NCI-H82 treated with DMSO at 0.1 percent for 48 hours (cell line): ENCODE measurements around the gene LRATD1.
"Not testable (repeated sequence)": the region's sequence is repeated elsewhere in the genome, so short reads cannot be mapped to it uniquely, and the experiment has no call there.

Experiments
- DNase-seq: peaks from one replicate; lab custom pipeline; 2025; ENCODE audit not compliant: unreplicated experiment; lab: John Stamatoyannopoulos, UW

The LRATD1 gene, protein sequence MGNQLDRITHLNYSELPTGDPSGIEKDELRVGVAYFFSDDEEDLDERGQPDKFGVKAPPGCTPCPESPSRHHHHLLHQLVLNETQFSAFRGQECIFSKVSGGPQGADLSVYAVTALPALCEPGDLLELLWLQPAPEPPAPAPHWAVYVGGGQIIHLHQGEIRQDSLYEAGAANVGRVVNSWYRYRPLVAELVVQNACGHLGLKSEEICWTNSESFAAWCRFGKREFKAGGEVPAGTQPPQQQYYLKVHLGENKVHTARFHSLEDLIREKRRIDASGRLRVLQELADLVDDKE

DNA sequence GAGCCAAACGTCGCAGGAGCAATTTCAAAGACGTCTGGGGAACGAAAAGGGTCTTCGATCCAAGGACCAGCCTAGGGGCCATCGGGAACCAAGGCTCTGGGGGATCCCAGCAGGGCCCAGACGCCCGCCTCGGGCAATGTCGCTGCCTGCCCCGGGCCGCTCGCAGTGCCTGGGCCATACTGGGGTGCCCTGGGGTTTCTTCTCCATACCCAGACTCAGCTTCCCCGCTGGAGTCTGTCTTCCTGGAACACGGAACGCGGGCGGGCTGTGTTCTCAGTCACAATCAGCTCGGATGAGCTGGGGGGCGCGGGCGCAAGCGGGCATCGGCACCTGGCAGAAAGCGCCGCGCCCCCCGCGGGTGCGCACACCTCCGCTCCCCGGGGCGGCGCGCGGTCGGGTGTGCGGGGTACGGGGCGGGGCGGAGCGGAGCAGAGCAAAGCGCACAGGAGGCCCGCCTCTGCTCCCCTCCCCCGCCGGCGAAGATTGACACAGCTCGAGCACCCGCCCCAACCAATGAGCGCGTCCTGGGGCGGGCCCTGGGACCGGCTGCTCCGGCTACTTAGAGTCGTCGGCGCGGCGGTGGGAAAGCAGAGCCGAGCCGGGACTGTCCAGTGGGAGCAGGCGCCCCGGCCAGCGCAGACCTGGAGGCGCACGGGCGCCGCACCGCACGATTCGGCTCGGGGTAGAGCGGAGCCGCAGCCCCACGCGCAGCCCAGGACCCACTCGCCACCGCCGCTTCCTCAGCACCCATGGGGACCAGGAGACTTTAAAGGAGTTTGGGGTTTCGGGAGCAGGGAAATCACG, at the start of gene LRATD1:
LRATD1 (plus strand) TSS at position 585 of the 804 bp plus-strand sequence. CDS start 1,263 bp downstream, outside the sequence.
- peak; percentile 84 for DNase-seq

- DNase-seq: no peak
These were observed 49.5 kb upstream of the LRATD1 start for GRCh38 chr2:14583059-14583458.

GRCh38 chr2:14583802-14584201, 48.7 kb upstream of the LRATD1 start:
- DNase-seq: no peak

DNA sequence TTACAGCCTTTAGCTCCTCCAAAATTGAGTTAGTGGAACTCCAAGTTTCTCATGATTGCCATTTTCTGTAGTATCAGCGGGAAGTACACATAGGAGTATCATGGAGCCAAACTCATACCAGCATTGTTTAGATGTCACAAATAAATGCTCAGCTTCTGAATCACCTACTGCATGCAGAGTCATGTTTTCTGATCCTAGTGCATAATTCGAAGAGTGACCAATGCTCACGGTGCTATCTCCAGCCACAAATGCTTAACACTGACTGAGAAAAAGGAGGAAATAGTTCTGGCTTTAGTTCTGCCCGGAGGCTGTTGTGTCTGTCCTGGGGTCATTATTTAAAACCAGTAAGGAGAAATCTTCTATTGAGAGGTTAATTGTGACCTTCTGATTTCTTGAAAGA, 45.4 kb upstream of the LRATD1 start:
- DNase-seq: no peak

DNA sequence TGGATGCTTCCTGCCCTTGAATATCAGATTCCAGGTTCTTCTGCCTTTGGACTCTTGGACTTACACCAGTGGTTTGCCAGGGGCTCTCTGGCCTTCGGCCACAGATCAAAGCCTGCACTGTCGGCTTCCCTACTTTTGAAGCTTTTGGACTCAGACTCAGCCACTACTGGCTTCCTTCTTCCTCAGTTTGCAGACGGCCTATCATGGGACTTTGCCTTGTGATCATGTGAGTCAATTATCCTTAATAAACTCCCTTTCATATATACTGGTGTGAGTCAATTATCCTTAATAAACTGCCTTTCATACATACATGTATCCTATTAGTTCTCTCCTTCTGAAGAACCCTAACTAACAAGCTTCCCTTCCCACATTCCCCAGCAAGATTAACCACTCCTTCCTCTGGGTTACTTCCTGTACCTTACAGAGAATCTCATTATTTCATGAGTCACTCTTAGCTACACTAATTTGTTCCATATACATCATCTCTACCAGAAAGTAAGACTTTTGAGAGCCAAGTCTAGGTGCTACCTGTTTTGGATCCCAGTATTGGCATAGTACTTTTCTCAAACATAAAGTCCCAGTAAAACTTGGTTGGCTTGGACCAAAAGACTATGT, 31.3 kb upstream of the LRATD1 start:
- no peak for DNase-seq

- no peak for DNase-seq
These were observed 30.2 kb upstream of the LRATD1 start for GRCh38 chr2:14602309-14602708.

GRCh38 chr2:14603676-14604075, 28.8 kb upstream of the LRATD1 start:
- DNase-seq: no peak

DNA sequence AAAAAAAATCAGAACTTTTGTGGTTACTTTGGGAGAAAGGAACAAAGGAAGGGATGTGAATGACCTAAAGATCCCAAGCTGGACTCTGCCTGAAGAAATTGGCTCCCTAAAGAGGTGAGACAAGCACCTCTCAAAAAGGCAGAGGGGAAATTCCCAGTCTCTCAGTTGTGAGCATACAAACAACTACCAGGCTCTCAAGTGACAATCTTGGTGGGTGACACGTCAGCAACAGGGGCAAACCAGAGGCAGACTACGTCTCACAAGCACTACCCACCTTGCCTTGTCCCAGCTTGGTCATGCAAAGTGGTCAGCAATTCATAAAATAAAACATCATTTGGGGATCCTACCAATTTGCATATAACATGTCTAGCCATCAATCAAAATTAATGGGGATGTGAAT, 24.3 kb upstream of the LRATD1 start:
- DNase-seq: no peak

- DNase-seq: no peak
These were observed 18.5 kb upstream of the LRATD1 start for GRCh38 chr2:14614017-14614416.

DNA sequence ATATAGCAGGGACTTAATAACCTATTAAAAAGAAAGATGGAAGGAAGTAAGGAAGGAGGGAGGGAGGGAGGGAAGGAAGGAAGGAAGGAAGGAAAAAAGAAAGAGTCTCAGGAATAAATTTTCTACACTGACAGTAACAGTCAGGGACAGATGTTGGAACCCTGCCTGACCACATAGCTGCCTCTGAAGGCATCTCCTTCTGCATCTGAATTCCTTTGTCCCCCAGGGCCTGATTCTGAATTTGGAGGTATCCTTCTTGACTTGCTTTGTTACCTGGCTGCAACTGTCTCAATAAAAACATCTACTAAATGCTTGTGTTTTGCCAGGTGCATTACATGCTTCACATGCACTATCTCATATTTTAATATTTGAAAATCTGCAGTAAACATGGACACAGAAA, 17.4 kb upstream of the LRATD1 start:
- no peak for DNase-seq

GRCh38 chr2:14615760-14616159, 16.8 kb upstream of the LRATD1 start:
- no peak for DNase-seq

- DNase-seq: no peak
These were observed 16.2 kb upstream of the LRATD1 start for GRCh38 chr2:14616342-14616741.

- no peak for DNase-seq
These were observed 15.6 kb upstream of the LRATD1 start for GRCh38 chr2:14616950-14617349.

GRCh38 chr2:14619441-14619840, 13.1 kb upstream of the LRATD1 start:
- no peak for DNase-seq

DNA sequence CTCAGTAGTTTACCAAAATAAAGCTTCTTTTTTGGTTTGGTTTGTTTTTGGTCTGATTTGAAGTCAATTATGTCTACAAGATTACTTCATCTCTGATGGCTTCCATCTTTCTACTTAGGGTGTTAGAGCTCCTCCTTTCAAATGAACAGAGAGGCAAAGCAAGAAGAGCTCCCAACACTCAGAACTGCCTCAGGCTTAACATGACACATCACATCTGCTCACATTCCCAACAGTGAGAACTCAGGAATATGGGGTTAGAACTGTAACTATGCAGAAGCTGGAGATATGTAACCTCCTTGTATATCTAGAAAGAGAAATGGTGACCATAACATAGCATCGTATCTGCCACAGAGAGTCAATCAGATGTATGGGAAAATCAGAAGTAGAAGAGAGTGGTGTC, 11.4 kb upstream of the LRATD1 start:
- DNase-seq: no peak

DNA sequence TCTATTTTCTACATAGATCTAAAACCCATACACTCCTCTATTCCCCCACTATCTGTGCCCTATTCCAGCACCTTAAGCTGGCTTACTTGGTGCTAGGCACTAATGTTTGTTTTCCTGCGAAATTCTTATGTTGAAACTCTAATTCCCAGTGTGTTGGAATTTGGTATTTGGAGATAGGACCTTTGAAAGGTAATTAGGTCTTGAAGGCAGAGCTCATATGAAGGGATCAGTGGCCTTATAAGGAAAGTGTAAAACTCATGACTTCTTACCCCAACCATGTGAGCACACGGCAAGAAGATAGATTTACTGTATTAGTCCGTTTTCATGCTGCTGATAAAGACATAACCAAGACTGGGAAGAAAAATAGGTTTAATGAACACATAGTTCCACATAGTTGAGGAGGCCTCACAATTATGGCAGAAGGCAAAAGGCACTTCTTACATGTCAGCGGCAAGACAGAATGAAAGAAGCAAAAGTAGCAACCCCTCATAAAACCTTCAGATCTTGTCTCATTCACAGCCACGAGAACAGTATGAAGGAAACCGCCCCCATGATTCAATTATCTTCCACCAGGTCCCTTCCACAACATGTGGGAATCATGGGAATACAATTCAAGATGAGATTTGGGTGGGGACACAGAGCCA, 10.5 kb upstream of the LRATD1 start:
- no peak for DNase-seq

GRCh38 chr2:14622550-14622939, 10.0 kb upstream of the LRATD1 start:
- not testable (repeated sequence) for DNase-seq

GRCh38 chr2:14623237-14623636, 9.3 kb upstream of the LRATD1 start:
- no peak for DNase-seq

DNA sequence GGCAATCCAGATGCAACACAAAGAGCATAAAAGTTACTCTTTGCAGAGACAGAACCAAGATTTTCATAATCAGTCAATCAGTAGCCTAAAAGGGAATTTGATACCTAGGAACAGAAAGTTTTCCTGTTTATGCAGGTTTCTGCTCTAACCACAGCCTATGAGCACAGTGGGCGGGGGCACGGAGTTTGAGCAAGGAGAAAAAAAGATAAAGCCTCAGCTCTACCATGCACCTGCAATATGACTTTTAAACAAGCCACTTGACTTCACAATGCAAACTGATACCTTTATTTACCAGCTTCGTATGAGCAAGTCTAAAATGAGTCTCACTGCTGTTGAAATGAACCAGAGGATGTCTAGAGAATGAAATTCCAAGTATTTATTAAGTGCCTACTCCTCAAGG, 5.6 kb upstream of the LRATD1 start:
- no peak for DNase-seq

DNA sequence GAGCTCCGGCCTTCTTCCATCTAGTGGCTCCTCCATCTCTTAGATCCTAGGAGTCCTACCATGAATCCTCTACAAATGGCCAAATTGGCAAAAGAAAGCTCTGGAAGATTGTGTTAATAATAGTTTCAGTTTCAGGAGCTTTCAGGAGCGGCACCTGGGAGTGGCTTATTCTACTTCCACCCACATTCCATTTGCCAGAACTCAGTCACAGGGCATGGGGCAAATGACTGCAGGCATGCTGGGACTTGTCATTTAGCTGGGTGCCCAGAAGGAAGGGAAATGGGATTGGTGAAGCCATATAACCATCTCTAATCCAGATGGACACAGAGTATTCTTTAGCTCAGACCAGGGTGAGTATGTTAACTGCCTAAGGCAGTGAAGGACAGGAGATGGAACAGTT, 3.6 kb upstream of the LRATD1 start:
- DNase-seq: no peak

GRCh38 chr2:14631406-14632040, 994 bp upstream of the LRATD1 start:
- no peak for DNase-seq
